ENCODE results near the gene CCDC110. TPM values are rescaled to one million over a fixed set of nuclear protein-coding genes. Genes with fewer than 3 reads are reported as not detected.
"Not testable (repeated sequence)": the region's sequence is repeated elsewhere in the genome, so short reads cannot be mapped to it uniquely, and the experiment has no call there.

The CCDC110 gene
- total RNA-seq, 1 experiment from 2014 or later: 2.7 TPM

DNA sequence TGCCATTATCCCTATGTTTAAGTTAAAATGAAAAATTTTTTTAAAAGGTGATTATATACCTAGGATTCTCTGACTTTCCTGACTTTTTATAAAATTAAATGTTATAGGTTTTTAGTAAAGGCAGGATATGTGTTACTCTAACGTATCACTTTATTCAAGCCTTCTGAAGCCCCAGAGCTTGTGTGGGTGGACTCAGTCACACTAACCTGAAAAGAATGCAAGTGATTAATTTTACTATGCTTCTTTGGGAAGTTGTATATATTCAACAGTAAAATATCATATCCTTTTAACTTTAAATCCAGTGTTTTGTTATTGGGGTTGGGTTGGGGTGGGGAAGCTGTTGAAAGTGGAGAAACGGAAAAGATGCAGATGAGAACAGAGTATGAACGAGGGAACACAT is 41.0 kb upstream of the CCDC110 start:
- POLR2A ChIA-PET: interaction anchor here (0.7 kb wide), 1 partner anchor 8 kb away, joined by 3 read pairs; no protein-coding TSS in a partner anchor
- H3K27me3 ChIP-seq (ENCODE audit: insufficient read depth, low read length): no peaks in the 10 kb centered on the region
- no TSS peak for BruUV-seq (replicated peaks)
- no peak overlapping the region for H3K9ac ChIP-seq (ENCODE audit: low read length)
- H3K79me2 ChIP-seq (ENCODE audit: insufficient read depth, low read length): no peaks in the 10 kb centered on the region
- H3K4me2 ChIP-seq (ENCODE audit: low read length): no peak overlapping the region
- no peaks in the 10 kb centered on the region for H4K20me1 ChIP-seq (ENCODE audit: insufficient read depth)
- no peak for DNase-seq (ENCODE audit: low read depth, low spot score)
- H3K4me1 ChIP-seq (ENCODE audit: control insufficient read depth in 1 of 2, insufficient read depth in 2 of 2, low read length in 2 of 2): peaks cover 7 to 9% of the 10 kb centered on the region in 2 experiments; a peak in 3 of 4 replicates
- no peak overlapping the region for H2AFZ ChIP-seq (ENCODE audit: low read depth, low read length, poor library complexity, severe bottlenecking)
- H3K4me3 ChIP-seq (replicated peaks in 1 of 2; ENCODE audit: low read depth in 1 of 2, low read length in 2 of 2): no peak overlapping the region
- intact Hi-C loops (cut with micrococcal nuclease): no loop called here
- H3K9me2 ChIP-seq (ENCODE audit: insufficient read depth): no peaks in the 10 kb centered on the region
- H3K27ac ChIP-seq (ENCODE audit: low read depth, low read length): no peak overlapping the region
- H3K9me3 ChIP-seq (ENCODE audit: control insufficient read depth in 1 of 2, insufficient read depth in 1 of 2, low read depth in 1 of 2, low read length in 2 of 2): no peaks in the 10 kb centered on the region
- no peaks in the 10 kb centered on the region for H3K36me3 ChIP-seq (ENCODE audit: control insufficient read depth in 1 of 2, insufficient read depth in 2 of 2, low read length in 2 of 2)
- RAD21 ChIA-PET (ENCODE audit: low non-redundant PET in 1 of 2, low total read pairs in 2 of 2, uncharacterized antibody in 2 of 2, unreplicated experiment in 2 of 2): no interaction called here
- CTCF ChIA-PET: no interaction called here
- no peak for TF ChIP-seq POLR2AphosphoS5 (IDR thresholded peaks at IDR 0.05; ENCODE audit: low read depth, low read length)
- peak; percentile 29; the same call in 1 of the 2 replicates for TF ChIP-seq EGR1 (IDR thresholded peaks at IDR 0.05; ENCODE audit: low read depth)
- TF ChIP-seq EZH2 (IDR thresholded peaks at IDR 0.05): no peak
- no peak for TF ChIP-seq SRF (IDR thresholded peaks at IDR 0.05; ENCODE audit: low read depth)
- ATAC-seq: no peak

DNA sequence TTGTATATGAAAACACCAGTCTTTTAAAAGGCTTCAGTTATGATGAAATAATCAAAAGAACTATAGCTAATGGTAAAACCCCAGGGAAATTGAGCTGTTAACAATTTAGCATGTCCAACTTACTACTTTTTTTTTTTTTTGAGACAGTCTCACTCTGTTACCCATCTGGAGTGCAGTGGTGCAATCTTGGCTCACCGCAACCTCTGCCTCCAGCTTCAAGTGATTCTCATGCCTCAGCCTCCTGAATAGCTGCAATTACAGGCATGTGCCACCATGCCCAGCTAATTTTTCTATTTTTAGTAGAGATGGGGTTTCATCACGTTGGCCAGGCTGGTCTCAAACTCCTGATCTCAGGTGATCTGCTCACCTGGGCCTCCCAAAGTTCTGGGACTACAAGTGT is 39.7 kb upstream of the CCDC110 start:
- H3K27ac ChIP-seq (ENCODE audit: low read depth, low read length); H3K9me3 ChIP-seq (ENCODE audit: control insufficient read depth in 1 of 2, insufficient read depth in 1 of 2, low read depth in 1 of 2, low read length in 2 of 2); H3K4me3 ChIP-seq (replicated peaks in 1 of 2; ENCODE audit: low read depth in 1 of 2, low read length in 2 of 2); H4K20me1 ChIP-seq (ENCODE audit: insufficient read depth); ATAC-seq; CTCF ChIA-PET; H3K36me3 ChIP-seq (ENCODE audit: control insufficient read depth in 1 of 2, insufficient read depth in 2 of 2, low read length in 2 of 2); H3K9ac ChIP-seq (ENCODE audit: low read length); RAD21 ChIA-PET (ENCODE audit: low non-redundant PET in 1 of 2, low total read pairs in 2 of 2, uncharacterized antibody in 2 of 2, unreplicated experiment in 2 of 2); H3K79me2 ChIP-seq (ENCODE audit: insufficient read depth, low read length); H3K27me3 ChIP-seq (ENCODE audit: insufficient read depth, low read length); H2AFZ ChIP-seq (ENCODE audit: low read depth, low read length, poor library complexity, severe bottlenecking); H3K4me2 ChIP-seq (ENCODE audit: low read length); BruUV-seq (replicated peaks); intact Hi-C loops (cut with micrococcal nuclease); H3K9me2 ChIP-seq (ENCODE audit: insufficient read depth); H3K4me1 ChIP-seq (ENCODE audit: control insufficient read depth in 1 of 2, insufficient read depth in 2 of 2, low read length in 2 of 2); DNase-seq (ENCODE audit: low read depth, low spot score); POLR2A ChIA-PET: not testable (repeated sequence)

DNA sequence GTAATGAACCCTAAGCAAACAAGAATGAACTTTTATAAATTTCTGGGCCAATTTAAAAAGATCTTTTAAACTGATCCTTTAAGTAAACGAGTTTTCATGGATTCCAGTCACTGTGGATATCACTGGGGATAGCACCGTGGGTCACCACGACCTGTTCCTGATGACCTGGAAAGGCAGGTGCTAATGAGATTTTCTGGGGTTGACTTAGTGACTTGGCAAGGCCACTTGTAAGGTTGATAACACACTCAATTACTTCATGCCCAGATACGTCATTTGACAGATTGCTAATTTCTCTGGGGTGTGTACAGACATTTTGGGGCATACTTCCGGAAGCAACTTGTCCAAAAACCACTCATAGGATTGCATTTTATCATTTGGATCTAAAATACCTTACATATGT is 39.3 kb upstream of the CCDC110 start:
- H3K27ac ChIP-seq (ENCODE audit: low read depth, low read length): no peak overlapping the region
- ATAC-seq: no peak

More for the DNA sequence above, 39.3 kb upstream of the CCDC110 start:
- H3K4me2 ChIP-seq (ENCODE audit: low read length): no peak overlapping the region
- TF ChIP-seq ZFX (IDR thresholded peaks at IDR 0.05) (no peak), ELF1 (IDR thresholded peaks at IDR 0.05; ENCODE audit: borderline replicate concordance, low read depth) (no peak), CEBPB (IDR thresholded peaks at IDR 0.05; ENCODE audit: low read depth) (no peak), EGR1 (IDR thresholded peaks at IDR 0.05; ENCODE audit: low read depth) (no peak), YY1 (IDR thresholded peaks at IDR 0.05; ENCODE audit: extremely low read depth, insufficient replicate concordance, low read depth, low read length) (no peak)
- TF ChIP-seq, protein P1, sequence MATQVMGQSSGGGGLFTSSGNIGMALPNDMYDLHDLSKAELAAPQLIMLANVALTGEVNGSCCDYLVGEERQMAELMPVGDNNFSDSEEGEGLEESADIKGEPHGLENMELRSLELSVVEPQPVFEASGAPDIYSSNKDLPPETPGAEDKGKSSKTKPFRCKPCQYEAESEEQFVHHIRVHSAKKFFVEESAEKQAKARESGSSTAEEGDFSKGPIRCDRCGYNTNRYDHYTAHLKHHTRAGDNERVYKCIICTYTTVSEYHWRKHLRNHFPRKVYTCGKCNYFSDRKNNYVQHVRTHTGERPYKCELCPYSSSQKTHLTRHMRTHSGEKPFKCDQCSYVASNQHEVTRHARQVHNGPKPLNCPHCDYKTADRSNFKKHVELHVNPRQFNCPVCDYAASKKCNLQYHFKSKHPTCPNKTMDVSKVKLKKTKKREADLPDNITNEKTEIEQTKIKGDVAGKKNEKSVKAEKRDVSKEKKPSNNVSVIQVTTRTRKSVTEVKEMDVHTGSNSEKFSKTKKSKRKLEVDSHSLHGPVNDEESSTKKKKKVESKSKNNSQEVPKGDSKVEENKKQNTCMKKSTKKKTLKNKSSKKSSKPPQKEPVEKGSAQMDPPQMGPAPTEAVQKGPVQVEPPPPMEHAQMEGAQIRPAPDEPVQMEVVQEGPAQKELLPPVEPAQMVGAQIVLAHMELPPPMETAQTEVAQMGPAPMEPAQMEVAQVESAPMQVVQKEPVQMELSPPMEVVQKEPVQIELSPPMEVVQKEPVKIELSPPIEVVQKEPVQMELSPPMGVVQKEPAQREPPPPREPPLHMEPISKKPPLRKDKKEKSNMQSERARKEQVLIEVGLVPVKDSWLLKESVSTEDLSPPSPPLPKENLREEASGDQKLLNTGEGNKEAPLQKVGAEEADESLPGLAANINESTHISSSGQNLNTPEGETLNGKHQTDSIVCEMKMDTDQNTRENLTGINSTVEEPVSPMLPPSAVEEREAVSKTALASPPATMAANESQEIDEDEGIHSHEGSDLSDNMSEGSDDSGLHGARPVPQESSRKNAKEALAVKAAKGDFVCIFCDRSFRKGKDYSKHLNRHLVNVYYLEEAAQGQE (IDR thresholded peaks at IDR 0.05; ENCODE audit: low read depth): no peak
- H3K9me2 ChIP-seq (ENCODE audit: insufficient read depth): no peaks in the 10 kb centered on the region
- H4K20me1 ChIP-seq (ENCODE audit: insufficient read depth): no peaks in the 10 kb centered on the region
- no peak for DNase-seq (ENCODE audit: low read depth, low spot score)
- H3K9me3 ChIP-seq (ENCODE audit: control insufficient read depth in 1 of 2, insufficient read depth in 1 of 2, low read depth in 1 of 2, low read length in 2 of 2): no peaks in the 10 kb centered on the region
- H3K79me2 ChIP-seq (ENCODE audit: insufficient read depth, low read length): no peaks in the 10 kb centered on the region
- no peak overlapping the region for H2AFZ ChIP-seq (ENCODE audit: low read depth, low read length, poor library complexity, severe bottlenecking)
- H3K4me1 ChIP-seq (ENCODE audit: control insufficient read depth in 1 of 2, insufficient read depth in 2 of 2, low read length in 2 of 2): peaks cover 7 to 9% of the 10 kb centered on the region in 2 experiments; a peak in 3 of 4 replicates
- ChIA-PET POLR2A (no interaction called here), RAD21 (ENCODE audit: low non-redundant PET in 1 of 2, low total read pairs in 2 of 2, uncharacterized antibody in 2 of 2, unreplicated experiment in 2 of 2) (no interaction called here), CTCF (no interaction called here)
- intact Hi-C loops (cut with micrococcal nuclease): no loop called here
- no peaks in the 10 kb centered on the region for H3K27me3 ChIP-seq (ENCODE audit: insufficient read depth, low read length)
- no peak overlapping the region for H3K4me3 ChIP-seq (replicated peaks in 1 of 2; ENCODE audit: low read depth in 1 of 2, low read length in 2 of 2)
- BruUV-seq (replicated peaks): no TSS peak
- H3K36me3 ChIP-seq (ENCODE audit: control insufficient read depth in 1 of 2, insufficient read depth in 2 of 2, low read length in 2 of 2): no peaks in the 10 kb centered on the region
- H3K9ac ChIP-seq (ENCODE audit: low read length): no peak overlapping the region

Measured in HCT116 (cell line).